Upper lobe of right lung (tissue), 1 donor: ENCODE results near the gene FAM240B. TPM values are rescaled to one million over a fixed set of nuclear protein-coding genes. Genes with fewer than 3 reads are reported as not detected.

Source experiments
- ATAC-seq: fragments of 200-7000 bp; cut with Tn5 transposase; one replicate; pipeline ENCODE4 v1.9.1; 2020; ENCODE audit warnings: mild to moderate bottlenecking, moderate library complexity
- DNase-seq: peaks from one replicate; pipeline ENCODE4 v3.0.0-alpha.2; 2020
- H3K27ac ChIP-seq: fragments of 200-600 bp; one replicate; pipeline ENCODE4 v1.8.0; 2022
- H3K27me3 ChIP-seq: fragments of 200-600 bp; one replicate; pipeline ENCODE4 v1.8.0; 2022; ENCODE audit warnings: mild to moderate bottlenecking
- H3K36me3 ChIP-seq: fragments of 200-600 bp; one replicate; pipeline ENCODE4 v1.8.0; 2022
- H3K4me1 ChIP-seq: fragments of 200-600 bp; one replicate; pipeline ENCODE4 v1.8.0; 2022
- H3K4me3 ChIP-seq: fragments of 200-600 bp; one replicate; pipeline ENCODE4 v1.8.0; 2022; ENCODE audit warnings: mild to moderate bottlenecking
- H3K9me3 ChIP-seq: fragments of 200-600 bp; one replicate; pipeline ENCODE4 v1.8.0; 2022
- intact Hi-C: fragments of 100-400 bp; cut with DNase I; formaldehyde crosslinking; loops from one replicate; pipeline ENCODE4 v1.11.0; 2022
- total RNA-seq: library from RNA; stranded (reverse); fragmentation: NEBNext Ultra II Directional; extraction: Animal tissue kit (Norgen Biotek cat#: 25700); gene quantifications from one replicate; pipeline ENCODE4 v1.2.1, GENCODE V29; 2021
- TF ChIP-seq, protein P1 (sequence below): fragments of 200-600 bp; IDR thresholded peaks from one replicate; pipeline ENCODE4 v1.8.0; 2022; ENCODE audit warnings: antibody characterized with exemption
- donor health status: DM: no; HTN: yes; CAD: no; lungs with severe emphysema.

The FAM240B gene
- total RNA-seq, 1 donor from 2014 or later, result not detected

DNA sequence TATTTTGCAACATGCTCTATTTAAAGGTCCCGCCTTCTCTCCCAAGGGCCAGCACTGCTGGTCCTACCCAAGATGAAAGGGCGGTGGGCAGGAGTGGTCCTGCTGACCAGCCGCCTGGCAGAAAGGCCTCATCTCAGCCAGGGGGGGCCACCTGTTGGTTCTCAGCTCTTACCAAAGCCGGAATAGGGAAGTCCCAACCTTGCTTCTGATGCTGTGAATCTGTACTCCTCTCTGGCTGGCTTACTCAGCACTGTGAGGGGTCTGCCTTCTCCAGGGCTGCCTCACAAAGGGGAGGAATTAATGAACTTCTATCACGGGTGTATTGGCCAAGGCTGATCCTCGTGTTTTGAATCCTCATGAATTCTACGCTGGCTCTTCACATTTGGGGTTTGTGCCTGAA lies 13.6 kb upstream of the FAM240B start:
- intact Hi-C loops, result no loop called here
- H3K4me3 ChIP-seq, result no peak overlapping the region
- no peaks in the 10 kb centered on the region for H3K4me1 ChIP-seq
- no peak overlapping the region for H3K27ac ChIP-seq
- TF ChIP-seq, protein P1, sequence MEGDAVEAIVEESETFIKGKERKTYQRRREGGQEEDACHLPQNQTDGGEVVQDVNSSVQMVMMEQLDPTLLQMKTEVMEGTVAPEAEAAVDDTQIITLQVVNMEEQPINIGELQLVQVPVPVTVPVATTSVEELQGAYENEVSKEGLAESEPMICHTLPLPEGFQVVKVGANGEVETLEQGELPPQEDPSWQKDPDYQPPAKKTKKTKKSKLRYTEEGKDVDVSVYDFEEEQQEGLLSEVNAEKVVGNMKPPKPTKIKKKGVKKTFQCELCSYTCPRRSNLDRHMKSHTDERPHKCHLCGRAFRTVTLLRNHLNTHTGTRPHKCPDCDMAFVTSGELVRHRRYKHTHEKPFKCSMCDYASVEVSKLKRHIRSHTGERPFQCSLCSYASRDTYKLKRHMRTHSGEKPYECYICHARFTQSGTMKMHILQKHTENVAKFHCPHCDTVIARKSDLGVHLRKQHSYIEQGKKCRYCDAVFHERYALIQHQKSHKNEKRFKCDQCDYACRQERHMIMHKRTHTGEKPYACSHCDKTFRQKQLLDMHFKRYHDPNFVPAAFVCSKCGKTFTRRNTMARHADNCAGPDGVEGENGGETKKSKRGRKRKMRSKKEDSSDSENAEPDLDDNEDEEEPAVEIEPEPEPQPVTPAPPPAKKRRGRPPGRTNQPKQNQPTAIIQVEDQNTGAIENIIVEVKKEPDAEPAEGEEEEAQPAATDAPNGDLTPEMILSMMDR, result no peak
- no peaks in the 10 kb centered on the region for H3K36me3 ChIP-seq
- ATAC-seq (no peak), DNase-seq (no peak)
- H3K27me3 ChIP-seq, result no peaks in the 10 kb centered on the region
- H3K9me3 ChIP-seq, result no peaks in the 10 kb centered on the region

DNA sequence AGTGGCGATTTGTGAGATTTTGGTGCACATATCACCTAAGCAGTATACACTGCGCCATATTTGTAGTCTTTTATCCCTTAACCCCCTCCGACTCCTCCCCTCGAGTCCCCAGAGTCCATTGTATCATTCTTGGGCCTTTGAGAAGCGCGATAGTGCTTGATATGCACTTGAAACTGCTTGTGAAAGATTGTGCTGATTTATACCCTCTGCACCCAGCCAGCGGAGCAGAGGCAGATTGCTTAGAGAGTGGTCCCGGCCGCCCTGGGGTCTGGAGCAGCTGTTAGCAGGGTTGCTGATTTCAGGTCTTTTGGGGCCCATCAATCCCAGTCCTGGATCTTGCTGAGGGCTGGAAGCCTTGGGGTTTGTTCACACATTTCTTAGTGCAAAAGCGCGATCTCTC lies 13.0 kb upstream of the FAM240B start:
- TF ChIP-seq, protein P1, result no peak
- Histone ChIP-seq H3K4me1 (no peaks in the 10 kb centered on the region), H3K9me3 (no peaks in the 10 kb centered on the region), H3K27me3 (no peaks in the 10 kb centered on the region), H3K27ac (no peak overlapping the region), H3K4me3 (no peak overlapping the region), H3K36me3 (no peaks in the 10 kb centered on the region)
- DNase-seq (no peak), ATAC-seq (peak; percentile 51)
- intact Hi-C loops, result no loop called here

DNA sequence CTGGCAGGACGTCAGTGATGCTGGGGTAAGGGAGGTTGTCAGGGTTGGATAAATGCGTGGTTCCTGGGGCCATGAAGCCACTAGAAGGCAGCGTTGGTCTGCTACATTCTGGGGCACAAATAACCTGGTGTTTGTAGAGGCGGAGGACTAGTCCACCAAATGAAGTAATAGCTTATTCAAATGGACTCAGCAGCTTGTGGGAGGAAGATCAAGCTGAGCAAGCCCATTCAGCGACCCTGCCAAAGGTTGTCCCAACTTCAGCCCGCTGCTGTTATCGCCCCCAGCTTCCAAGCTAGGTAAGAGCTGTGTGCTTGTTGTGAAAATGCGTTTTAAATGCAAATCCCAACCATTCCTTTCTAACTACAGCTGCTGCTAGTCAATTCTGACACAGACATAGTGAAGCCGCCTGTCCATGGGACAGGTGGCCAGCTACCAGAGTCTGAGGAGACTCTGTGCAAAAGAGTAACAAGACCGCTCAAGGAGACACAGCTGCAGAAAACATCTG lies 7.6 kb upstream of the FAM240B start:
- TF ChIP-seq, protein P1, result peak; percentile 9
- Histone ChIP-seq H3K36me3 (no peaks in the 10 kb centered on the region), H3K4me3 (no peak overlapping the region), H3K27ac (no peak overlapping the region), H3K4me1 (no peaks in the 10 kb centered on the region), H3K27me3 (no peaks in the 10 kb centered on the region), H3K9me3 (no peaks in the 10 kb centered on the region)
- DNase-seq (no peak), ATAC-seq (peak; percentile 57)
- intact Hi-C loops, result no loop called here

DNA sequence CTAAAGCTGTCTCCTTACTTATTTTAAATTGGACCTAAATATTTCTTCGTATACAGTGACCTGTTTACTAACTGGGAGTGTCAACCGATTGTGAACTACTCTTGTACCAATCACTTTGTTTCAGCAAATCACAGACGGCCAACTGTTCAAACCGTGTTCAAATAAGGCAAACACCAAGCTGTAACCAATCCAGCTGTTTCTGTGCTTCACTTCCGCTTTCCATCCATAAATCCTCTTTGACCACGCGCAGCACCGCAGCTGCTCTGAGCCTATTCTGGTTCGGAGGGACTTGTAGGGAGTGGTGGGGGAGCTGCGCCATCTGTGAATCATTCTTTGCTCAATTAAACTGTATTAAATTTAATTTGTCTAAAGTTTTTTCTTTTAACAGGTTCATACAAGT lies 4.8 kb upstream of the FAM240B start:
- Histone ChIP-seq H3K4me1 (no peaks in the 10 kb centered on the region), H3K9me3 (no peaks in the 10 kb centered on the region), H3K4me3 (no peak overlapping the region), H3K27ac (no peak overlapping the region), H3K27me3 (no peaks in the 10 kb centered on the region), H3K36me3 (no peaks in the 10 kb centered on the region)
- ATAC-seq (no peak), DNase-seq (no peak)
- TF ChIP-seq, protein P1, result no peak
- intact Hi-C loops, result no loop called here

DNA sequence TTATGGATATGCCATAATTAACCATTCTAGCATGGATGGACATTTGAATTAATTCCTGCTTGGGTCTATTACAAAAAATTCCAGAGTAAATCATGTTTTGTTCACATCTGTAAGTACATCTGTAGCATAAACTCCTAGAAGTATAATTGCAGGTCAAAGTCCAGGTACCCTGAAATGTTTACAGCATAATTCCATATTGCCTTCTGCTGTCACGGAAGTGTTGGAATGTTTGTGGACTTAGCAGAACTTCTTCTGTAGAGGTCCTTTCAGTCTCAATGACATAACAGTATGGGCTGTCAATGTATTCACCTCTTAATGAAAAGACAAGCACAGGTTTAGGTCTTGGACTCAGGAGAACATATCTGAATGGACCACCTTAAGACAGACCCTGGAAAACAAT lies 1.8 kb downstream of the FAM240B start:
- Histone ChIP-seq H3K27ac (no peak overlapping the region), H3K4me1 (no peaks in the 10 kb centered on the region), H3K4me3 (no peak overlapping the region), H3K9me3 (no peaks in the 10 kb centered on the region), H3K36me3 (no peaks in the 10 kb centered on the region), H3K27me3 (no peaks in the 10 kb centered on the region)
- intact Hi-C loops, result no loop called here
- TF ChIP-seq, protein P1, result no peak
- no peak for DNase-seq
- ATAC-seq, result no peak

DNA sequence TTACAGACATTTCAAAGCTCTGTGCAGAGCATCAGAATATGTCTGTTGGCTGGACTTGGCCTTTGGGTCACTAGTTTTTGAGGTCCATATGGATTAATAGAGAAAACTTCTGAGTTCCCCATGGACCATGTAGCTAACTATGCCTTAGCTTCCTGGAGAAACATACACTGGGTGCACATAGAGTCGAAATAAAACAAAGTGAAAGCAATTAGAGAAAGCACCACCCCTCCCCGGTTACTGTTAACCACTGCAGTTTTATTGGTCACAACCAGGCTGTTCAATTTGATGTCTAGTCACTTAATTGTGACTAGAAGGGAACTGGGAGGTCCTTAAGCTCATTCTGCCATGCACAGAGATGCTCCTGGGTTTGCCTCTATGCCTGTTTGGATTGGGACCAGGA lies 4.2 kb downstream of the FAM240B start:
- ATAC-seq, result no peak
- Histone ChIP-seq H3K9me3 (no peaks in the 10 kb centered on the region), H3K4me3 (no peak overlapping the region), H3K27ac (no peak overlapping the region), H3K36me3 (no peaks in the 10 kb centered on the region), H3K27me3 (no peaks in the 10 kb centered on the region), H3K4me1 (no peaks in the 10 kb centered on the region)
- DNase-seq, result no peak
- TF ChIP-seq, protein P1, result no peak
- intact Hi-C loops, result no loop called here
